IPS DF 6.9 (cell line): Measurements from ENCODE around the gene GOLGA6B.
"Not testable (repeated sequence)": the region's sequence is repeated elsewhere in the genome, so short reads cannot be mapped to it uniquely, and the experiment has no call there.

ENCODE experiments used
- DNase-seq: peaks from one replicate; pipeline ENCODE4 v3.0.0-alpha.2; 2013; ENCODE audit warnings: low read depth, low spot score
- H3K27ac ChIP-seq: one replicate; pipeline ENCODE4 v1.5.1; 2013; ENCODE audit warnings: low read length, control low read depth
- H3K27me3 ChIP-seq: 2 replicates; pipeline ENCODE4 v1.6.1; 2013; ENCODE audit warnings: mild to moderate bottlenecking, low read length; ENCODE audit not compliant: control insufficient read depth, insufficient read depth
- H3K36me3 ChIP-seq: 2 replicates; pipeline ENCODE4 v1.6.1; 2013; ENCODE audit warnings: low read length; ENCODE audit not compliant: control insufficient read depth, insufficient read depth
- H3K4me1 ChIP-seq: 2 replicates; pipeline ENCODE4 v1.6.1; 2013; ENCODE audit warnings: low read length; ENCODE audit not compliant: control insufficient read depth, insufficient read depth
- H3K4me3 ChIP-seq: 2 replicates; pipeline ENCODE4 v1.5.1; 2013; ENCODE audit warnings: mild to moderate bottlenecking, low read length
- H3K9me3 ChIP-seq: 2 replicates; pipeline ENCODE4 v1.6.1; 2013; ENCODE audit warnings: low read length, inconsistent platforms; ENCODE audit not compliant: control insufficient read depth, insufficient read depth
- WGBS: extraction: QIAGEN DNeasy Blood & Tissue Kit; methylation state at CpG from one replicate; pipeline ENCODE4 v1.1.7; 2013; ENCODE audit warnings: mixed read lengths, missing lambda C conversion rate; ENCODE audit not compliant: insufficient read length, insufficient coverage; 5-methylcytosine and 5-hydroxymethylcytosine counted together

The GOLGA6B gene, protein sequence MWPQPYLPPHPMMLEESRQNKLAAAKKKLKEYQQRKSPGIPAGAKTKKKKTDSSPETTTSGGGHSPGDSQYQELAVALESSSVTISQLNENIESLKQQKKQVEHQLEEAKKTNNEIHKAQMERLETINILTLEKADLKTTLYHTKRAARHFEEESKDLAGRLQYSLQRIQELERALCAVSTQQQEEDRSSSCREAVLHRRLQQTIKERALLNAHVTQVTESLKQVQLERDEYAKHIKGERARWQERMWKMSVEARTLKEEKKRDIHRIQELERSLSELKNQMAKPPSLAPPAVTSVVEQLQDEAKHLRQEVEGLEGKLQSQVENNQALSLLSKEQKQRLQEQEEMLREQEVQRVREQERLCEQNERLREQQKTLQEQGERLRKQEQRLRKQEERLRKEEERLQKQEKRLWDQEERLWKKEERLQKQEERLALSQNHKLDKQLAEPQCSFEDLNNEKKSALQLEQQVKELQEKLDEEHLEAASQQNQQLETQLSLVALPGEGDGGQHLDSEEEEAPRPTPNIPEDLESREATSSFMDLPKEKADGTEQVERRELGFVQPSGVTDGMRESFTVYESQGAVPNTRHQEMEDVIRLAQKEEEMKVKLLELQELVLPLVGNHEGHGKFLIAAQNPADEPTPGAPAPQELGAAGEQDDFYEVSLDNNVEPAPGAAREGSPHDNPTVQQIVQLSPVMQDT

DNA sequence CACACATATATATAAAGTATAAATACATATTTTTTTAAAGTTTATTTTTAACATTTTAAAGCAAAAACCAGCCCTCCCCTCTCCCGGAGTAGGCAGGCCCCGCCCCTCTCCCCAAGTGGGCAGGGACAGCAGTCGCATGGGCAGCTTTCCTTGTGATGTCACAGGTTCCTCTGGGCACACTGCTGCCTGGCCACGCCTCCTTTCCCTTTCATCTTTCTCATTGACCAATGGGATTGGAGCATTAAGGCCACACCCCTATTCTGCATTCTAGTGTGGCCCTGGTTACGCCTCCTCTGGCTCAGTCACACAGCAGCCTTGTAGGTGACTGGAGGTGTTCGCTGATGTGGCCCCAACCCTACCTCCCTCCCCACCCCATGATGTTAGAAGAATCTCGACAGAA, at the start of gene GOLGA6B:
GOLGA6B (plus strand) TSS at position 301 of the 400 bp plus-strand sequence; CDS start at position 342, 41 bp downstream.
- not testable (repeated sequence) for H3K9me3 ChIP-seq, H3K36me3 ChIP-seq, H3K4me1 ChIP-seq, H3K27ac ChIP-seq, H3K27me3 ChIP-seq, H3K4me3 ChIP-seq, DNase-seq
- WGBS = no CpG with 5 or more reads among the region's 7 CpGs

DNA sequence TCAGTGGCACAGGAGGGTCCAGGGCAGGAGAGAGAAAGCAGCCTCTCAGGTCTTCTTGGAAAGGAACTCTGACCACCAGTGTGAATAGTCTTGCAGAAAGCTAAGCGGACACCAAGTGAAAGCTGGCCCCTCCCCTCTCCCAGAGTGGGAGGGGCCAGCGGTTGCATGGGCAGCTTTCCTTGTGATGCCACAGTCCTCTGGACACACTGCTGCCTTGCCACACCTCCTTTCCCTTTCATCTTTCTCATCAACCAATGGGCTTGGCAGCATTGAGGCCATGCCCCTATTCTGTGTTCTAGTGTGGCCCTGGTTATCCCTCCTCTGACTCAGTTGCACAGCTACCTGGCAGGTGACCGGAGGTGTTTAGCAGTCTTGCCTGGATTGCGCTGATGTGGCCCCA, 49.7 kb upstream of the GOLGA6B start:
- peak; percentile 35 for DNase-seq

DNA sequence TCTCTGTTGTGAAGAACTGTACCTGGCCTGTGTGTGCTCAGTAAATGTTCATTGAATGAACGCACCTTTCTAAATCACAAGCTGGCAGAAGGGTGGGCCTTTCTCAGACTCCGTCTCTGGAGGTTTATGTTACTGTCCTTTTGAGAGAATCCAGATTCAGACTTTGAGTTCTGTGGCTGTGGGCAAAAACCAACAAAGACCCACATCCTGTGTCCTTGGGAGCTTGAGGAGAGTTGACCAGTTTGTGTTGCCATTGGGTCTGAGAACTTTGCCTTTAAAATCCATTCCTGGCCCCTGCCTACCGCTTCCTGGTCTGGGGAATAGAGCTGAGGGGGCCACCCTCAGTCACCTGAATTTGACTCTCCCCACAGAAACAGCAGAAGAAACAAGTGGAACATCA, 46.4 kb upstream of the GOLGA6B start:
- not testable (repeated sequence) for H3K9me3 ChIP-seq, H3K4me1 ChIP-seq, DNase-seq, H3K27ac ChIP-seq, H3K27me3 ChIP-seq, H3K4me3 ChIP-seq, H3K36me3 ChIP-seq
- WGBS = no CpG with 5 or more reads among the region's 3 CpGs

More for the DNA sequence above, 49.7 kb upstream of the GOLGA6B start:
- Histone ChIP-seq H3K4me1 (peaks cover 6% of the 10 kb centered on the region), H3K27me3 (no peaks in the 10 kb centered on the region), H3K4me3 (no peak overlapping the region), H3K27ac (no peak overlapping the region), H3K36me3 (no peaks in the 10 kb centered on the region), H3K9me3 (no peaks in the 10 kb centered on the region)
- no CpG with 5 or more reads among the region's 4 CpGs for WGBS

DNA sequence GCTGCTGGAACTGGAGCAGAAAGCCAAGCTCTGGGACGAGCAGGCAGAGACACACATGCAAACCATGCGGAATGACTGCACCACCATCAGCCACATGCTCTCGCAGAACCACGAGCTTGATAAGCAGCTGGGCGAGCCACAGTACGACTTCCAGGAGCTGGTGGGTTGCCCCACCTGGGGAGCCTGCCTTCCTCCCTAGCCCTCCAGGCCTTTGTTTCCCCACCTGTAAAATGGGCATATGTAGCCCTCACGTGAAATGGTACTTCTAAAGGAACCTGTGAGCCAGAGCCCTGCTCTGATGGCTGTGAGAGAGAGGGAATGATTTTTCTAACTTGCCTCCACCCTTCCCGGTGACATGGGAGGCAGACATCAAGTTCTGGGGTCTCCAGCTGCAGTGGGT, 44.6 kb upstream of the GOLGA6B start:
- peaks cover 2% of the 10 kb centered on the region; the same call in 1 of the 2 replicates for H3K4me1 ChIP-seq
- H3K36me3 ChIP-seq = no peaks in the 10 kb centered on the region
- DNase-seq = no peak
- no CpG with 5 or more reads among the region's 8 CpGs for WGBS
- no peak overlapping the region for H3K27ac ChIP-seq
- no peak overlapping the region for H3K4me3 ChIP-seq
- no peaks in the 10 kb centered on the region for H3K9me3 ChIP-seq
- no peaks in the 10 kb centered on the region for H3K27me3 ChIP-seq

DNA sequence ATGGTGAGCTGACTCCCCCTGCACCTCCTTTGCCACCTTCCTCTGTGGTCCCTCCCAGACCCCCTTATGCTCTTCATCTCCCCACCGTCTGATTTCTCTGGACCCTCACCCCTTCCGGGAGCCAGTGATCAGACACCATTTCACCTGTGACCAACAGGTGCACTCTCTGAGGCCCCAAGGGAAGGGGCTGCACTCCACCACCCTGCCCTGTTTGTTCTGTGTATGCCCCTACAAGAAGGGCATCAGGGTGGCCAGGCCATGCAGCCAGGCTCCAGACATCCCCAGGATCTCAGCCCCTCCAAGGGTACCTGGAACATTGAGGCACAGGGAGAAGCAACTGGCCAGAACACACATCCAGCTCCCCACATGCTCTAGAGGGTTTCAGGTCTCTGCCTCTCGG, 42.2 kb upstream of the GOLGA6B start:
- not testable (repeated sequence) for DNase-seq, H3K4me1 ChIP-seq, H3K4me3 ChIP-seq, H3K36me3 ChIP-seq, H3K27ac ChIP-seq, H3K27me3 ChIP-seq, H3K9me3 ChIP-seq
- no CpG with 5 or more reads among the region's 3 CpGs for WGBS

DNA sequence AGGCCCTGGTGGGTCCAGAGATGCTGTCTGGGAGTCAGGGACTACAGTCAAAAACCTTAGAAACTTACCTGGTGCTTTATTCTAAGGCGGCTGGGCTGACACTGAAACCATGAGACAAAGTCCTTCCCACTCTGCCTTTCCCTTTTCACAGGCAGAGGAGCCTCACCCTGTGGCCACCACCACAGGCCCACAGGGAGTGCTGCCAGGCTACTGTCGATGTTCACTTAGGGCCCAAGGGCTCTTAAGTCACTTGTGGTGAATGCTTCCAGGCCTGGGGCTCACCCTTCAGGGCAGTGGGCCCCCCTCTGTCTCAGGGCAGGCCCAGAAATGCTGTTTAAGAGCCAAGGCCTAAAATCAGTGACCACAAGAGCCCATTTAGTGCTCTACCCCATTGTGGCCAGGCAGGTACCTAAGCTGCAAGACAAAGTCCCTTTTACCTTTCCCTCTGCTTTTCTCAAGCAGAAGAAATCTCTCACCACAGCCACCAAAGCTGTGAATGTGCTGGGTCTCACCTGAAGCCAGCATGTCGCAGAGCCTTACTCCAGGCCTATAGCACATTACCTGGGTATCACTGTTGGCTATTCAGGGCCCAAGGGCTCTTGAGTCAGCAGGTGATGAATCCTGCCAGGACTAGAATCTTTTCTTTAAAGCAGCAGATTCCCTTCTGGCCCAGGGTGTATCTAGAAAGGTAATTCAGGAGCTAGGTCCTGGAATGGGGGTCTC, 39.5 kb upstream of the GOLGA6B start:
- no peak for DNase-seq
- Histone ChIP-seq H3K4me1 (peaks cover 5% of the 10 kb centered on the region; the same call in 1 of the 2 replicates), H3K36me3 (no peaks in the 10 kb centered on the region), H3K27ac (no peak overlapping the region), H3K4me3 (no peak overlapping the region), H3K27me3 (no peaks in the 10 kb centered on the region), H3K9me3 (no peaks in the 10 kb centered on the region)
- WGBS = no CpG with 5 or more reads among the region's 3 CpGs

DNA sequence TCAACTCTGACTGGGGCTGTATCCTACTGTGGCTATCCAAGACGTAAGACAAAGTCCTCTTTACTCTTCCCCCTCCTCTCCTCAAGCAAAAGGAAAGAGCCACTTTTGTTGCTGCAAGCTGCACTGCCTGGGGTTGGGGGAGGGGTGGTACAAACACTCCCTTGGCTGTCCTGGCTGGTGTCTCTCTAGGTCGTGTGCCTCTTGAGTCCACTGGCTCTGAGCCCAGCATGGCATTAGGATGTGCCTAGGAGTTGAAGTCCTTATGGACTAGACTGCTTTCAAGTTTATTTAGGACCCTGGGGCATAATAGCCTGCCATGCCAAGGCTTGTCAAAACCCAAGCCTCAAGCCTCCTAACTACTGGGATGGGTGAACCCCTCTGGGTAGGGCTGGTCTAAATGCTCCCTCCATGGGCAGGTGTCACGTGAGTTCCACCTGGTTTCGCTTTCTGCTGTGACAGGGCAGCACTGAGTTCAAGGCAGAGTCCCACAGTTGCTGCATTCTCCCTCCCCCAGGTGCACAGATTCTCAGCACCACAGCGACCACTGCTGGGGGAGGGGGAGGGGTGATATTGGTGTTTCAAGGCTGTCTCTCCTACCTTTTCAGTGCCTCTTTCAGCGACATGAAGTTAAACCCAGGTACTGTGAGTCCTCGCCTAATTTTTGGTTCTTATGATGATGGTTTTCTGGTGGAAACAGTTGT, 38.8 kb upstream of the GOLGA6B start:
- H3K27ac ChIP-seq, H3K4me1 ChIP-seq, H3K9me3 ChIP-seq, H3K4me3 ChIP-seq, H3K36me3 ChIP-seq, H3K27me3 ChIP-seq: not testable (repeated sequence)
- peak; percentile 11 for DNase-seq
- WGBS = no CpG with 5 or more reads among the region's 7 CpGs

DNA sequence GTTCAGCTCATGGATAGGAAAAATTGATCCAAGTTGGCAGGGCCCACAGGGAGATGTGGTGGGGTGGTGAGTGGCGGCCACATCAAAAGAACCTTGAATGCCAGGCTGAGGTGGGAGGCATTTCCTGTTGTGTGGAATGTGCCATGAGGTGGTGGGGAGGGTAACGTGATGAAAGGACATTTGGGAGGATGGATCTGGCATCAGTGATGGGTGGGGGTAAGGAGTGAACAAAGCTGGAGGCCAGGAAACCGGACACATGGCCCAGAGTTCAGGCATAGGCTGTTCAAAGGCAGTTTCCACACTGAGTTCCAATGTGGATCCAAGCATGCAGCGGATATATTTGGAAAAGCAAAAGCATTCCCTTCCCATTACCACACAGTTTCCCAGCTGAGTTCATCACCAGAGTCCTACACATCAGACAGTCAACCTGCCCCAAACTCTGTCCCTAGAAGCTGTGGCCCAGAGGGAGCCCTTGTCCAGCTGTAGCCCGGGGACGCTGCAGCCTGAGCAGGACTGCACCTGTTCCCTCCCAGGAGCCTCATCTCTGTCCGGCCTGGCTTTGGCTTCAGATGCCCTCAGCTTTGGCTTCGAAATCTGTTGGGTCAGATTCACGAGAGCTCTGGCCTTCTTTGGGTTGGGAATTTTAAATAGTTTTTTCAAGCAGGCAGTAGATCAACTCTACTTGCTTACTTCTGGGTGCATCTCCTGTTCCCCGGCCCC, 37.8 kb upstream of the GOLGA6B start:
- Histone ChIP-seq H3K27me3 (no peaks in the 10 kb centered on the region), H3K36me3 (no peaks in the 10 kb centered on the region), H3K4me3 (no peak overlapping the region), H3K27ac (no peak overlapping the region), H3K9me3 (no peaks in the 10 kb centered on the region), H3K4me1 (peaks cover 5% of the 10 kb centered on the region; the same call in 1 of the 2 replicates)
- no CpG with 5 or more reads among the region's 10 CpGs for WGBS
- no peak for DNase-seq

DNA sequence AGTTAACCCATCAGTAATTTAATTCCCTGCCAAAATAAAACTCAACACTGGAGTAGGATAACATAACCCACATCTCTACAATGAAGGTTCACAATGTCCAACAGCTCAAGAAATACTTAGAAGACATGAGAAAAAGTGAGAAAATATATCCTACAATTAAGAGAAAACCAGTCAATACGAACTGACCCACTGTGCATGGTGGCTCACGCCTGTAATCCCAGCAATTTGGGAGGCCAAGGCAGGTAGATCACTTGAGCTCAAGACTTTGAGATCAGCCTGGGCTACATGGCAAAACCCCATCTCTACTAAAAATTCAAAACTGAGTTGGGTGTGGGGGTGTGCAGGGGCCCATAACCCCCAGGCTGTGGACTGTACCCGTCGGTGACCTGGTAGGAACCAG, 30.6 kb upstream of the GOLGA6B start:
- WGBS = no CpG with 5 or more reads among the region's 4 CpGs
- not testable (repeated sequence) for H3K36me3 ChIP-seq, H3K4me3 ChIP-seq, H3K9me3 ChIP-seq, H3K27me3 ChIP-seq, DNase-seq, H3K4me1 ChIP-seq, H3K27ac ChIP-seq
